Globus pallidus (tissue), 1 donor: ENCODE data around the gene DAZ4.
"Not testable (repeated sequence)": the region's sequence is repeated elsewhere in the genome, so short reads cannot be mapped to it uniquely, and the experiment has no call there.

Experiments used
- DNase-seq: peaks from one replicate; pipeline ENCODE4 v3.0.0-alpha.2; 2015; ENCODE audit warnings: low spot score

The DAZ4 gene

DNA sequence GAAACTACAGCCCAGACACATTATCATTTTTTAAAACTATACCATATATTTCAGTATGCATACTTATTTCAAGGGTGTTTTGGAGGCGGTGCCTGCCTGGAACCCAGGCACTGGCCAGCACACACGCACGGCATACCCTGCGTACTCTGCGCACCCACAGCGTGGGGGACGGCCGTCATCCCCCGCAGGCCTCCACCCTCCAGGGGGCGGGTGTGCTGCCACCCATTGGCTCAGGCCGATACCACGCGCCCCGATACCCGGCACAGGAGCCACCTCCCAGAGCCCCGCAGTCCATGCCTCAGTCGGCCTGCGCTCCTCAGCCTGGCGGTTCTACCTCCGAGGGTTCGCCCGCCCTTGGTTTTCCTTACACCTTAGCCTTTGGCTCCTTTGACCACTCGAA is at the start of gene DAZ4:
DAZ4 (plus strand) TSS at position 301 of the 400 bp plus-strand sequence. CDS start 208 bp downstream, outside the sequence.
- not testable (repeated sequence) for DNase-seq

DNA sequence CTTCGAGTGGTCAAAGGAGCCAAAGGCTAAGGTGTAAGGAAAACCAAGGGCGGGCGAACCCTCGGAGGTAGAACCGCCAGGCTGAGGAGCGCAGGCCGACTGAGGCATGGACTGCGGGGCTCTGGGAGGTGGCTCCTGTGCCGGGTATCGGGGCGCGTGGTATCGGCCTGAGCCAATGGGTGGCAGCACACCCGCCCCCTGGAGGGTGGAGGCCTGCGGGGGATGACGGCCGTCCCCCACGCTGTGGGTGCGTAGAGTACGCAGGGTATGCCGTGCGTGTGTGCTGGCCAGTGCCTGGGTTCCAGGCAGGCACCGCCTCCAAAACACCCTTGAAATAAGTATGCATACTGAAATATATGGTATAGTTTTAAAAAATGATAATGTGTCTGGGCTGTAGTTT is 20.4 kb upstream of the DAZ4 start, which contains the start of gene DAZ3:
DAZ3 (minus strand) TSS at position 101 of the 400 bp plus-strand sequence. CDS start 208 bp downstream, outside the sequence.
- not testable (repeated sequence) for DNase-seq

DNA sequence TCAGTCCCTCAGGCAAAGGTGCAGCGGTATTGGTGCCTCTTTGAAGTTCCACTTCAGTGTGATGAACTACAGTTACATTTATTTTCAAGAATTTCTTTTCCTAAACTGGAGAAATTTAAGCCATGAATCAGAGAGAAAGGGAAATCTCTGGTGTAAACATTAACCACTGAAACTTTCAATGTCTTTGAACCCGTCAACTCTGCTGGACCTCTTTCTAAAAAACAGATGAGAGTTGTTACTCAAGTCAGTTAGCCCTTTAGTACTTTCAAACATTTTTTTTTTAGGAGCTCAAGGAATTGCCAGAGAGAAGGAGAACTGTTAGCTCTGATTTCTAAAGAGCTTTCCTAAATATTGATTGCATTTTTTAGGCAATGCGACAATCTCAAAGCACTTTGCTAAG is 11.9 kb upstream of the DAZ4 start:
- not testable (repeated sequence) for DNase-seq

GRCh38 chrY:24824184-24824879 is 9.4 kb upstream of the DAZ4 start:
- DNase-seq = not testable (repeated sequence)

DNA sequence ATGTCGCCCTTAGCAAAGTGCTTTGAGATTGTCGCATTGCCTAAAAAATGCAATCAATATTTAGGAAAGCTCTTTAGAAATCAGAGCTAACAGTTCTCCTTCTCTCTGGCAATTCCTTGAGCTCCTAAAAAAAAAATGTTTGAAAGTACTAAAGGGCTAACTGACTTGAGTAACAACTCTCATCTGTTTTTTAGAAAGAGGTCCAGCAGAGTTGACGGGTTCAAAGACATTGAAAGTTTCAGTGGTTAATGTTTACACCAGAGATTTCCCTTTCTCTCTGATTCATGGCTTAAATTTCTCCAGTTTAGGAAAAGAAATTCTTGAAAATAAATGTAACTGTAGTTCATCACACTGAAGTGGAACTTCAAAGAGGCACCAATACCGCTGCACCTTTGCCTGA is 8.7 kb upstream of the DAZ4 start:
- DNase-seq = not testable (repeated sequence)
